Measurements from ENCODE around the gene HESX1.

The HESX1 gene

DNA sequence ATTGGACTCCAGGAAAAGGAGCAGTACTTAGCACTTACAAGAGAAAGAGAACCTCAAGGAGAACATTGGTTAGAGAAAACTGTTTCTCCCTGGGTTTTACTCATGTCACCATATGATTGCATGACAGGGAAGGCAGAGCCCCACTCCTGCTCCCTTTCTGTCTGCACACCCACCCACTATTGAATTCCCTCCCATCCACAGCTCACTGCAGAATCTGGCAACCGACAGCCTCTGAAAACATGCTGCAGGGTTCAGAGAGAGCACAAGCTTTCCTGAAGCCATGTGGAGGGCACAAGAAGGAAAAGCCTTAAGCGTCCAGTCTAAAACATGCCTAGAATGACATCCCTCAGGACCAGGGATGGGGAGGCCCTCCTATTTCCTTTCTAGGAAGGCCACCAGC lies 31.6 kb downstream of the HESX1 start:
- no peak for FAIRE-seq
- DNase-seq (ENCODE audit: insufficient read length, low spot score), result no peak
- TF ChIP-seq, protein P1, sequence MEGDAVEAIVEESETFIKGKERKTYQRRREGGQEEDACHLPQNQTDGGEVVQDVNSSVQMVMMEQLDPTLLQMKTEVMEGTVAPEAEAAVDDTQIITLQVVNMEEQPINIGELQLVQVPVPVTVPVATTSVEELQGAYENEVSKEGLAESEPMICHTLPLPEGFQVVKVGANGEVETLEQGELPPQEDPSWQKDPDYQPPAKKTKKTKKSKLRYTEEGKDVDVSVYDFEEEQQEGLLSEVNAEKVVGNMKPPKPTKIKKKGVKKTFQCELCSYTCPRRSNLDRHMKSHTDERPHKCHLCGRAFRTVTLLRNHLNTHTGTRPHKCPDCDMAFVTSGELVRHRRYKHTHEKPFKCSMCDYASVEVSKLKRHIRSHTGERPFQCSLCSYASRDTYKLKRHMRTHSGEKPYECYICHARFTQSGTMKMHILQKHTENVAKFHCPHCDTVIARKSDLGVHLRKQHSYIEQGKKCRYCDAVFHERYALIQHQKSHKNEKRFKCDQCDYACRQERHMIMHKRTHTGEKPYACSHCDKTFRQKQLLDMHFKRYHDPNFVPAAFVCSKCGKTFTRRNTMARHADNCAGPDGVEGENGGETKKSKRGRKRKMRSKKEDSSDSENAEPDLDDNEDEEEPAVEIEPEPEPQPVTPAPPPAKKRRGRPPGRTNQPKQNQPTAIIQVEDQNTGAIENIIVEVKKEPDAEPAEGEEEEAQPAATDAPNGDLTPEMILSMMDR (IDR thresholded peaks at IDR 0.05; ENCODE audit: insufficient read depth, missing control alignments), result no peak

GRCh38 chr3:57166660-57167059 lies 33.1 kb downstream of the HESX1 start:
- no peak for FAIRE-seq
- TF ChIP-seq, protein P1 (IDR thresholded peaks at IDR 0.05; ENCODE audit: insufficient read depth, missing control alignments), result no peak
- no peak for DNase-seq (ENCODE audit: insufficient read length, low spot score)

DNA sequence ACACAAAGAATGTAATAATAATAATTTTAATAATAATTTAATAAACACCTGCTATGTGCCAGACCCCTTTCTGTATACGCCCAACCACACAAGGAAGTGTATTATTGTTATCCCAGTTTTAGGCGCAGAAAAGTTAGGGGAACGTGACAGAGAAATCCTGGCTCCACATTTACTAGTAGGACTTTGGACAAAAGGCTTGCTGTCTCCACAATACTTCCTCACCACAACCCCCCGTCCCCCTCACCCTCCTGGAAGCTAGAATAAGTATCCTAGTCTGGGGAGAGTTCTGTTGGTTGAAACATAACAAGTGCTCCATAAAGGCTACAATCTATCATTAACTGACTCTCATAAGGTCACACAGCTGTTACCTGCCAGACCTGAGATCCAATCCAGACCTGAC lies 34.1 kb downstream of the HESX1 start:
- TF ChIP-seq, protein P1 (IDR thresholded peaks at IDR 0.05; ENCODE audit: insufficient read depth, missing control alignments), result no peak
- no peak for DNase-seq (ENCODE audit: insufficient read length, low spot score)
- no peak for FAIRE-seq

GRCh38 chr3:57164657-57165573 lies 34.9 kb downstream of the HESX1 start, which contains the start of gene IL17RD:
IL17RD (minus strand) TSS chr3:57165353; CDS start chr3:57165286, 67 bp downstream.
- TF ChIP-seq, protein P1 (IDR thresholded peaks at IDR 0.05; ENCODE audit: insufficient read depth, missing control alignments), result no peak
- DNase-seq (ENCODE audit: insufficient read length, low spot score) (peak; percentile 41), FAIRE-seq (no peak)

GRCh38 chr3:57164217-57164656 lies 35.5 kb downstream of the HESX1 start:
- FAIRE-seq (no peak), DNase-seq (ENCODE audit: insufficient read length, low spot score) (no peak)
- TF ChIP-seq, protein P1 (IDR thresholded peaks at IDR 0.05; ENCODE audit: insufficient read depth, missing control alignments), result no peak

DNA sequence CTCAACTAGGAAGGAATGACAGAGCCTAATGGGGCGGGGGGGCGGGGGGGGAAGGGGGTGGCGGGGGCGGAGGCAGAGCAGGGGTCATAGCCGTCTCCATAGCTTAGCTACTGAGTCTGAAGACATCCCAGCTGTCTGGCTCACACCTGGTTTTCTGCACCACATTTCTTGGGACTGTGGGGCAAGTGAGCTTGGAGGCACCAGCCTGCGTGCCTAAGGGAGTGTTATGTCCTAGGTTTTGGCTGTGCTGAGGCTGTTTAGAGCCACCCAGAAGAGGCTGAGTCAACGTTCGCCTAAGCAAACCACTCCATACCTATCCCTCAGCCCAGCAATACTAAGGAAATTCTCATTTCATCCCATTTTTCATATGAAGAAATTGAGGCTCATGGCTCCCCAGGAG lies 36.0 kb downstream of the HESX1 start:
- TF ChIP-seq, protein P1 (IDR thresholded peaks at IDR 0.05; ENCODE audit: insufficient read depth, missing control alignments), result no peak
- DNase-seq (ENCODE audit: insufficient read length, low spot score) (no peak), FAIRE-seq (no peak)

GRCh38 chr3:57161915-57162314 lies 37.9 kb downstream of the HESX1 start:
- TF ChIP-seq, protein P1 (IDR thresholded peaks at IDR 0.05; ENCODE audit: insufficient read depth, missing control alignments), result no peak
- FAIRE-seq (no peak), DNase-seq (ENCODE audit: insufficient read length, low spot score) (no peak)

All from D721Med (cell line).